A549 treated with ZK216348 at 1 μM for 4 hours (cell line): ENCODE measurements around the gene CLDN1. TPM values are rescaled to one million over a fixed set of nuclear protein-coding genes. Genes with fewer than 3 reads are reported as not detected.

ENCODE experiments used
- total RNA-seq: library from RNA; stranded (reverse); fragments of 200-300 nt; extraction: Qiagen RNA extraction; gene quantifications from 5 replicates; pipeline ENCODE4 v1.2.3, GENCODE V29; 2022; ENCODE audit warnings: low read depth

Gene CLDN1
- 16.6 to 28.6 TPM (median 21.6 TPM) in 5 replicates for total RNA-seq

GRCh38 chr3:190321789-190322603, at the start of gene CLDN1:
Gene CLDN1 (minus strand): TSS chr3:190322446. CDS start chr3:190322206, 240 bp downstream.

Other genes with a start within 250 kb of the CLDN1 start
- 26.7 to 37.7 TPM (median 35.2 TPM) in 5 replicates for gene P3H2, start 201.5 kb downstream of the CLDN1 start, total RNA-seq
- gene CLDN16, start 65.7 kb upstream of the CLDN1 start, total RNA-seq = 0.07 to 0.34 TPM in 2 of 5 replicates, not detected in the others
- not detected in 5 replicates for gene TMEM207, start 127.5 kb upstream of the CLDN1 start, total RNA-seq
- 4.8 to 7.3 TPM (median 5.3 TPM) in 5 replicates for gene IL1RAP, start 191.6 kb upstream of the CLDN1 start, total RNA-seq